ENCODE results near the gene HTR5A. TPM values are rescaled to one million over a fixed set of nuclear protein-coding genes. Genes with fewer than 3 reads are reported as not detected.
"Not testable (repeated sequence)": the region's sequence is repeated elsewhere in the genome, so short reads cannot be mapped to it uniquely, and the experiment has no call there.

Gene HTR5A
- not detected for total RNA-seq

DNA sequence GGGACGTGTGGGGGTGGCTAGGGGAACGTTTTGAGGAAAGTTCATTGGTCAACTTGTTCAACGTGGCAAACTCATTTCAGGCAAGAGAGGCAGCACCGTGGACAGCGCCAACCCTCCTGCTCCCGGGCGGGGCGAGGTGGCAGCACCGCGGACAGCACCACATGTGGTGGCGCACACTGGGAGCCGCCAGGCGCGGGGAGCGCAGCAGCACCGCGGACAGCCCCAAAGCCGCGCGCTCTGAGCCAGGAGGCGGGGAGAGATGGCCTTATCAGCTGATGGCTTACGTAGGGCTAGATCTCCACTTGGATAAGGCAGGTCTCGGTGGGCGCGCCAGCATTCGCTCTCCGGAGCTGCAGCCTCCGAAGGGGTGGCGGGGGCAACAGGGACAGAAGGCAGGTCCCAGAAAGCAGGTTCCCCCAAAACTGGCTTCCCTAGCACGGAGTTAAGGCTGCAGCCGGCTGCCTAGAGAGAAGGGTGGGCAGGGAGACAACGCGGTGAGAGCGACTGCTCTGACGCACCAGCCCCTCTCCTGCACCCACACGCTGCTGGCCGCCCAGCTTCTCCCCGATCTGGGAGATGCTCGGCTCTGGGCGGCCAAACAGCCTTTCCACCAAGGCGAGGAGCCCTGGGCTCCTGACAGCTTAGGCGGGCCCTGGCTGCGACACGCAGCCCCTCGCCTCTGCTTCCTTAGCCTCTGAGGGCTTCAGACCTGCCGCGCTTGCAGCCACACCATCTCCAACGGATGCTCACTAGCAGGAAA, at the start of gene HTR5A:
Gene HTR5A (plus strand): TSS at position 333 of the 760 bp plus-strand sequence. CDS start 576 bp downstream, outside the sequence.
- ChIA-PET POLR2A (no interaction called here), CTCF (no interaction called here)

DNA sequence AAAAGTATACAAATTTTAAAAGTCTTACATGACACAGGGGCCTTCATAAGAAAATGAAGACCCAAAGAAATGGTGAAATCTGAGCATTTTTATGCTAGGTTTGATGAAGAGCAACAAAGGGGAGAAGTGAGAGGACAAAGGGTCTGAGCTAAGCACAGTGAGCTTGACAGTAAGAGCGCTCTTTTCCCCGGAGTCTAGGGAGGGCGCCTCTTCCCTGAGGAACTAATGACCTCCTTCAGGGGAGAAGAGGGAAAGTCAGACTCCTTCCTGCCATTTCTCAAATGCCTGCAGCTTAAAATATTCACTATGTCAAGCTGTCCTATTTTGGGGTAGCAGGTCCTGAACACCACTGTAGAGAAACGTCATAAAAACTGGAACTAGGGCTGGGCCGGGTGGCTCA, 49.1 kb upstream of the HTR5A start:
- ChIA-PET POLR2A (no interaction called here), CTCF (no interaction called here)

DNA sequence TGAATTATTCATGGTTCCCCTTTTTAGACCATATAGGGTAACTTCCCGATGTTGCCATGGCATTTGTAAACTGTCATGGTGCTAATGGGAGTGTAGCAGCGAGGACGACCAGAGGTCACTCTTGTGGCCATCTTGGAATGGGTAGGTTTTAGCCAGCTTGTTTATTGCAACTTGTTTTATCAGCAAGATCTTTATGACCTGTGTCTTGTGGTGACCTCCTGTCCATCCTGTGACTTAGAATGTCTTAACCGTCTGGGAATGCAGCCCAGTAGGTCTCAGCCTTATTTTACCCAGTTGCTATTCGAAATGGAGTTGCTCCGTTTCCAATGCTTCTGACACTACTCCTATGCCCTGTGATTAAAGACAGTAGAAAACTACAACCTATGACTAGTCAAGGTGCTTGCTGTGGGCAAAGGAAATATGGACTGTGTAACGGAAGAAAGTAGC, 48.4 kb upstream of the HTR5A start:
- CTCF ChIA-PET = no interaction called here
- POLR2A ChIA-PET = no interaction called here

DNA sequence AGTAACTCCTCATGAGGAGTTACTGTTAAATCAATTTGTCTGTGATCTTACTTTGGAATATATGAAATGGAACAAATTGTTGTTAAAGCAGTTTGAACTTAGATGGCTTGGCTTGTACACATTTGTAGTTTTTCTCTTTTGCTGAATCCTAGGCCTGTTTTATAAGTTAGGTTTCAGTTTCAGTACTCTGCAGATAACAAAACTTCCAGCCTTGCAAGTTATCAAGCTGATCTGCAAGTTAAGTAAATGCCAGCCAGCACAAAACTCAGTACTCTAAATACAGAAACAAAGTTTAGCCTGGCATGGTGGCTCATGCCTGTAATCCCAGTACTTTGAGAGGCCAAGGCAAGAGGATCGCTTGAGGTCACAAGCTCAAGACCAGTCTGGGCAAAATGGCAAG, 42.2 kb upstream of the HTR5A start:
- ChIA-PET CTCF (no interaction called here), POLR2A (no interaction called here)

DNA sequence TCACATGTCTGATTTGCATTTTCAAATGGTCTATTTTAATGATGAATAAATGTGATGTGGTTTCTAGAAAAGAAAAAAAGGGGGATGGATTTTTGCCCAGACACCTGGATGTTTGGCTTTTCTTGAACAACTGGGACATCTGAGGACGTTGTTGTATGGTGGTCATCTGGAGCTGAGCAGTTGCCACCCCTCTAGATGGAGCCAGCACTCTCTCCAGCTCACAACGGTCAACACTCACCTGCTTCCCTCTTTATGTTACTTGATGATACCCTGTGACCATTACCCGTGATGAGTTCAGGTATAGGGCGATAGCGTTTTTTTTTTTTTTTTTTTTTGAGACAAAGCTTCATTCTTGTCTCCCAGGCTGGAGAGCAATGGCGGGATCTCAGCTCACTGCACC, 37.1 kb upstream of the HTR5A start:
- CTCF ChIA-PET = no interaction called here
- POLR2A ChIA-PET = no interaction called here

DNA sequence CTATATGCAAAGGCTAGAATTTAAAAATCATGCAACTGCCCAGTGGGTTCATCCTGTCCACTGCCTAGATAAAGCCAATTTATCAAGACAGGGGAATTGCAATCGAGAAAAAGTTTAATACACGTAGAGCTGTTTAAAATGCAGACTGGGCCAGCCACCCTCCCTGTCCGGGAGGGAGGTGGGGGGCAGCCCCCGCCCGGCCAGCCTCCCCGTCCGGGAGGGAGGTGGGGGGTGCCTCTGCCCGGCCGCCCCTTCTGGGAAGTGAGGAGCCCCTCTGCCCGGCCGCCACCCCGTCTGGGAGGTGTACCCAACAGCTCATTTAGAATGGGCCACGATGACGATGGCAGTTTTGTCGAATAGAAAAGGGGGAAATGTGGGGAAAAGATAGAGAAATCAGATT, 35.6 kb upstream of the HTR5A start:
- POLR2A ChIA-PET, CTCF ChIA-PET: not testable (repeated sequence)

DNA sequence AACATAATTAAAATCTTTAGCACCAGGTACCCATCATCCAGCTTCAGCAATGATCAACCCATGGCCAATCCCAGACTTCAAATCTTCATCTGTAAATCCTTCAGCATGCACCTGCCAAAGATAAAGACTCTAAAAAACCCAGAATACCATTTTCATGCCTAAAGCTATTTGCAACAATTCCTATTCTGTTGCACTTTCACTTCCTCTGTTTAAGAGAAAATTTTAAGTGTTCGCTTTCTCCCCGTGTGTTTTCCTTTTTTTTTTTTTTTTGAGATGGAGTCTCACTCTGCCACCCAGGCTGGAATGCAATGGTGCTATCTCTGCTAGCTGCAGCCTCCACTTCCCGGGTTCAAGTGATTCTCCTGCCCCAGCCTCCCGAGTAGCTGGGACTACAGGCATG, 31.8 kb upstream of the HTR5A start:
- ChIA-PET CTCF (interaction anchor here (0.7 kb wide), 1 partner anchor 307 kb away, joined by 4 read pairs; no protein-coding TSS in a partner anchor), POLR2A (no interaction called here)

DNA sequence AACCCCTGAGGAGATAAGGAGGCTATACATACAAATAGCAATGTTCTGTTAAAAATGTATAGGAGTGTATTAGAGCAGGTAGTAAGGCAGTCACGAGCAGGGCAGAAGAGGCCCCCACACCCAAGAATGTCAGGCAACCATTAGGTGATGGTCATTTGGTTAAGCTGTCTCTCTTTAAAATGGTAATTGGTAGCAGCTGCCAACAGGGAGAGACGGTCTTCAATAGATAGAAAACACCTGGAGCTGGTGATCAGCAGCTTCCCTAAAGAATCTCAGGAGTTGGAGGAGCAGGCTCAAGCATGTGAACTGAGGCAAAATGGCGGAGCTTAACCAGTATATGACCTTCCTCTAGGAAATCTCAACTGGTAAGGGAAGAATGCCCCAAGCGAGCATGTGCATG, 26.4 kb upstream of the HTR5A start:
- POLR2A ChIA-PET = no interaction called here
- CTCF ChIA-PET = no interaction called here

DNA sequence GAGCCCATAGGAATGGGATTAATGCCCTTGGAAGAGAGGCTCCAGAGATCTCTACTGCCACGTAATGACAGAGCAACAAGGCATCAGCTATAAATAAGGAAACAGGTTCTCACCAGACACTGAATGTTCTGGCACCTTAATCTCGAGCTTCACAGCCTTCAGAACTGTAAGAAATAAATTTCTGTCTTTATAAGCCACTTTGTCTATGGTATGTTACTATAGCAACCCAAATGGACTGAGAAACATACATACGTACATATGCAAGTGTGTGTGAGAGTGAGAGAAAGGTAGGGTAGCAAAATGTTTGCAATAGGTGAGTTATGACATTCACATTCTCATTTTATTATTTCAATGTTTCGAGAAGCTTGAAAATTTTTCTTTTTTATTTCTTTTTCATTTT, 22.1 kb upstream of the HTR5A start:
- POLR2A ChIA-PET = no interaction called here

DNA sequence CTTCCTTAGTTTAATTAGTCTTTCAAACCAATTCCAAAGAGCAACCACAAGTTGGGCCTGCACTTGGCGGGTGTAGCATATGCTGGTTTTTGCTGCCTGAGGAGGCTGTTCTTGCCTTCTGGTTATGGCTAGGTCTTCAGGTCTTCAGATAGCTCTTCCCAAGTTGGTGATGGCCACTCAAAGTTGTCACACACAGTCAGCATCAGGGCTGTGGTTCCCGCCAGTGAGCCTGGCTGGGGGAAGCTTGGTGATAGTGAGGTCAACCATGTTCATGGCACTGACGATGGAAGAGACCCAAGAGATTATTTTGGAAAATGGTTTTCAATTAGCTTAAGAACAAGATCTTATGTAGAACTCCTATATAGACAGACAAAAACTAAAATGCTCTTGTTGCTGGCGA, 18.8 kb upstream of the HTR5A start:
- ChIA-PET CTCF (no interaction called here), POLR2A (no interaction called here)

More for the DNA sequence above, 22.1 kb upstream of the HTR5A start:
- CTCF ChIA-PET = no interaction called here

DNA sequence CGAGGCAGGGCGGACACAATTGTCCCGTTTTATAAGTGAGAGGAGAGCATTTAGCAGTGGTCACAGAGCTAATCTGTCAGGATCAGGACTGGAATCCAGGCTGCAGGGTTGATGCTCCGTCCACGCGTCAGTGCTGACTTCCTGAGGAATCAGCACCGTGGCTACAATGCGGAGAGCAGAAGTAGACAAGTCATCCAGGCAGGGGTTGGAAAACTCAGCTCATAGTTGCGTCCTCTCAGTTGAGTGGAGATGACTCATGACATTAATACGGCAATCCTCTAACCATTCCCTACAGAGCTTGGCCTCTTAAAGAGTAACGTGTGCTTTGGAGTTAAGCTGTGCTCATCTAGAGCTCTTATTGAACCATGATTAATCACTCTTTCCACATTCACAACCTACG, 17.1 kb upstream of the HTR5A start:
- POLR2A ChIA-PET = no interaction called here
- CTCF ChIA-PET = no interaction called here

DNA sequence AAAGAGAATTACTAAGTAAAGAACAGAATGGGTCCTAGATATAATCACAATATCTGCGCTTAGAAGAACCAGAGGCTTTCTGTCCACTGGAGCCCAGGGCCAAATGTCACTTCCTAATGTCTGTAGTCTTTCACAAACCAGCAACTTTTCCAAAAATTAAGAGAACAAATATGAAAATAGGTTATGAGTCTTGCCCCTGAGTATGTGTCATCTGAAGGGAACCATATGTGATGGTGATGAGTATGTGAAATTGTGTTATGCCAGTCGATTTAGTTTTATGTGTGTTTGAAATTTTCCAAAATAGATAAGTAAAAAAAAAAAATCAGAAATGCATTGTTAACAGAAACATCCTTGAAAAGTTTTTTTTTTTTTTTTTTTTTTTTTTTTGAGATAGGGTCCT, 15.4 kb upstream of the HTR5A start:
- POLR2A ChIA-PET = no interaction called here
- CTCF ChIA-PET = no interaction called here

DNA sequence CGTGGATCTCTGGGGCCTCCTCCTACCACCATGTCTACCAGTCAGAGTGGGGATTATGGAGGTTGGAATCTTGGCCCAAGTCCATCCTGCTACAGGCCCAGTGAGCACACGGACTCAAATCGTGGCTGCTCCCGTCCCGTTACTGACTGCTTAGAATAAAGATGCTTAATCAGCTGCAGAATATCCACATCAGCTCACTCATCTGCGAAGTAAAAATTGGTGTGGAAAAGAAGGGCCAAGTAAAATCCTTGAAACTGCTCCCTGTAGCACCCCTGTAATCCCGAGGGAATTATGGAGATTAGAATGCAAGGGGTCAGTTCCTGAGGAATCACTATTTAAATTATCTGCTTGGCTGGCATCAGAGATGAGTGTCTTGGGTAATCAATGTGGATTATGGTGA, 13.0 kb upstream of the HTR5A start:
- POLR2A ChIA-PET = no interaction called here
- CTCF ChIA-PET = no interaction called here

DNA sequence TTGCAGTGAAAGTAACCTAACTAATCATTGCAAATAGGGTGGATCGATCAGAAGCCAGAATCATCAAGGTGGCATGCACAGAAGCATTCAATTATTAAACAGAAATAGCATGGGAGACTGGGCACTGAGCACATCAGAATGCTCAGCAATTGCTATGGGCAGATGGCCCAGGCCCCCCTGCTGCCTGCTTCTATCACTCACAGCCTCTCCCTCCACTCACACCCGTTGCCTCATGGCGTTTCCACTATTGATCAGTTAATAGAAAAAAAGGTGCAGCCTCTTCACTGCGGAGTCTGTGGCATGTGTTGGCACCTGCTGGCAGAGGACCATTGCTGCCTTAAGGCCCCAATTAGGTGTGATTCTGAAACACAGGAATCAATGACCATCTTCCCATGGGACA, 11.2 kb upstream of the HTR5A start:
- ChIA-PET POLR2A (no interaction called here), CTCF (no interaction called here)

DNA sequence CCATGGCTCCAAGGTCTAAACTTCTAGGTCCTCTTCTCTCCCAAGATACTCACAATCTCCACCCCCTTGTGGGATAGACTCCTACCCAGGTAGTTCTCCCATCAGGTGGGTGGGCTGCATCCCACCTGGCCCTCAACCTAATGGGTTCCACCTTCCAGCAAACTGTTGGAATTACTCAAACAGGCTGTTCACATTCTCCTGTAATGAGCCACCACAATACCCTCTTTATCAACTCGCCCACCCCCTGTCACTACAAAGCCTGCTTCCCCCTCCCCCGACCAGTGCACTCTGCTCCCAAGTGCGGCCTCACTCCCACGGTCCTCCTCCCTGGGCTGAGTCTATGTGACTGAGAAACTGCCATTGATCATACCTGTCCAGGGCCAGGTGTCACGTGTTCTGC, 10.4 kb upstream of the HTR5A start:
- ChIA-PET POLR2A (no interaction called here), CTCF (no interaction called here)

DNA sequence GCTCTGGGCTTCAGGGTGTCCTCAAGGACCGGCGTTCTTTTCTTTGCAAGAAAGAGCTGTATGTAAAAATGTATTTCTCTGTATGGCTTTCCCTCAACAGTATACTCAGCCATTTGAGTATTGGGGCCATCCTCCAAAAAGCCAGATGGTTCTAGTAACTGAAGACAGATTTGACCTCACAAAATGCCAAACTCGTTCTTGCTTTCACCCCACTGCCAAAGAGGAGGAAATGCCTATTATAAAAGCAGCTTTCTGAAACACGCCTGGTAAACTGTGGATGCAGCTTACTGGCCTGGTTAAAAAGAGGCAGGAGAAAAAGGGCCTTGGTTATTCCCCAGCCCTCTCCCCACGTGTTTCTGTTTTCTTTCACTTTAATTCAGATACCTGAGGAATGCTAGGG, 7.7 kb upstream of the HTR5A start:
- CTCF ChIA-PET = no interaction called here

DNA sequence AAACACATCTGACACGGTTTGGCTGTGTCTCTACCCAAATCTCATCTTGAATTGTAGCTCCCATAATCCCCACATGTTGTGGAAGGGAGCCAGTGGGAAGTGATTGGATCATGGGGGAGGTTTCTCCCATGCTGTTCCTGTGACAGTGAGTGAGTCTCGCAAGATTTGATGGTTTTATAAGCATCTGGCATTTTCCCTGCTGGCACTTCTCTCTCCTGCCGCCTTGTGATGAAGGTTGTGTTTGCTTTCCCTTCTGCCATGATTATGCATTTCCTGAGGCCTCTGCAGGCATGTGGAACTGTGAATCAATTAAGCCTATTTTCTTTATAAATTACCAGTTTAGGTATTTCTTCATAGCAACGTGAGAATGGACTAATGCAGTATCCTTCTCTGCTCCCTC, 5.9 kb upstream of the HTR5A start:
- CTCF ChIA-PET = no interaction called here
- POLR2A ChIA-PET = no interaction called here

More for the DNA sequence above, 7.7 kb upstream of the HTR5A start:
- POLR2A ChIA-PET = no interaction called here

DNA sequence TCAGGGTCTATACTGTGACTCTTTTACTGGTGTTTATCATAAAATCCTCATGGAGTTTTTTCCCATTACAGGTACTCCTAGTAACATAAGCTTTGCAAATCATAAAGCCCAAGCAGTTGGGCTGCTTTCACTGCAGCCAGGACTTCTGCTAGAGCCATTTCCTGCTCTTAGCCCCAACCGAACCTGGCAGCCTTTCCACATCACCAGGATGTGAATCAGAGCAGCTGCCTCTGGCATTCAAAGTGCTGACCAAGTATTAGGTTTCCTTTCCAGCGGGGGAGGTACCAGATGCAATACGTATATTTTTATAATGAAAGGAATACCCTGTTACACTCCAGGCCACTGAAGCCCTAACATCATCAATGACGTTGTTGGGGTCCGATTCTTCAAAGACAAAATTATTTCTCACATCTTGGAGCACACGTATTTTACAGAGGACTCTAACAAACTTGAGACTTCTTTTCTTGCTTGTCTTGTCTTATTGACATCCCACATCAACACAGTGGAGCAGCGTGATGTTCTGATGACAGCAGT, 3.6 kb upstream of the HTR5A start:
- ChIA-PET POLR2A (no interaction called here), CTCF (no interaction called here)

DNA sequence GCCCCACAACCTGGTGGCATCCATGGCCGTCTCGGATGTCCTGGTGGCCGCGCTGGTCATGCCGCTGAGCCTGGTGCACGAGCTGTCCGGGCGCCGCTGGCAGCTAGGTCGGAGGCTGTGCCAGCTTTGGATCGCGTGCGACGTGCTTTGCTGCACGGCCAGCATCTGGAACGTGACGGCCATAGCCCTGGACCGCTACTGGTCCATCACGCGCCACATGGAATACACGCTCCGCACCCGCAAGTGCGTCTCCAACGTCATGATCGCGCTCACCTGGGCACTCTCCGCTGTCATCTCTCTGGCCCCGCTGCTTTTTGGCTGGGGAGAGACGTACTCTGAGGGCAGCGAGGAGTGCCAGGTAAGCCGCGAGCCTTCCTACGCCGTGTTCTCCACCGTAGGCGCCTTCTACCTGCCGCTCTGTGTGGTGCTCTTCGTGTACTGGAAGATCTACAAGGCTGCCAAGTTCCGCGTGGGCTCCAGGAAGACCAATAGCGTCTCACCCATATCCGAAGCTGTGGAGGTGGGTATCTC, 1.1 kb downstream of the HTR5A start:
- CTCF ChIA-PET = no interaction called here
- POLR2A ChIA-PET = no interaction called here

DNA sequence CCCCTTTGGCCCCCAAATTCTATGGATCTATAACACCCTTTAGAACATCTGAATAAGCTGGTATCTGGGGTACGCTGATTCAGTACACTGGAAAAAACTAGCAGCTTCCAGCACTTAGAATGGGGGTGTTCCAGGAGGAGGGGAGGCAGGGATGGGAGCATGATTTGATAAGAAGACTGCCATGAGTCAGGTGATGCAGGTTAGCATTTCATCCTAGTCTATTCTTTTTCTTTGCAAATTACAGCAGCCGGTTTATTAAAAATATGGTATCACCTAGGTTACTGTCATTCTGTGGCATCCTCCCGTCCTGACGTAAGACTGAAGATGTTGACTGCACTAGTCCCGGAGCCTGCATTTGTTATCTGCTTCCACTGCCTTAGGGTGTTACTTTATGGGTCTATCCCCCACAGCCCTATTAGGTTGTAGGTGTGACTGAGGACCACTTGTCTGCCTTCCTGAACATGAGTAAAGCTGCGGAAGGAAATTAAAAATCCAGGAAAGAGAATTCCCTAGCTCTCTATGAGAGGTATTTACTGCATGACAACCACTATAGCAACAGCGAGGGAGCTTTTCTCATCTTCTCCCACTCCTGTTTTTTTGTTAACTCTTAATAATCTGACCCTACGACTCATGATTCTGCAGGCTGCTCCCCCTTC, 1.9 kb downstream of the HTR5A start:
- ChIA-PET CTCF (no interaction called here), POLR2A (no interaction called here)

DNA sequence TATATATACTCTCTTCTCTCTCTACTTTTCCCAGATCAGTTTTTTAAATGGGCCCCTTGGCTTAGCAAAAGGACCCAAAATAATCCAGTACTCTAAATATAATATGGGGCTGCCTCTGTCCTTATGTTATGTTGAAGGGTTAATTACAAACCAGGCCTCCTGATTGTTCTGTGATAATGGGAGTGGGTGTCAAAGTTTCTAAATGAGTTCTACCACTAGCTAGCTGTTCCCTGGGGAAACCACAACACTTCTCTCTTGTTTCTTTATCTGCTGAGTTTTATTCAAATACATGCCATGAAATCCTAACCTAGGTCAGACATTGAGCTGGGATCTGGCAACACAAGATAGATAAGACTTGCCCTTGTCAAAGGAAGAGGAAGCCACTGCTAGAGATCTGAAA, 3.8 kb downstream of the HTR5A start:
- ChIA-PET CTCF (no interaction called here), POLR2A (no interaction called here)

DNA sequence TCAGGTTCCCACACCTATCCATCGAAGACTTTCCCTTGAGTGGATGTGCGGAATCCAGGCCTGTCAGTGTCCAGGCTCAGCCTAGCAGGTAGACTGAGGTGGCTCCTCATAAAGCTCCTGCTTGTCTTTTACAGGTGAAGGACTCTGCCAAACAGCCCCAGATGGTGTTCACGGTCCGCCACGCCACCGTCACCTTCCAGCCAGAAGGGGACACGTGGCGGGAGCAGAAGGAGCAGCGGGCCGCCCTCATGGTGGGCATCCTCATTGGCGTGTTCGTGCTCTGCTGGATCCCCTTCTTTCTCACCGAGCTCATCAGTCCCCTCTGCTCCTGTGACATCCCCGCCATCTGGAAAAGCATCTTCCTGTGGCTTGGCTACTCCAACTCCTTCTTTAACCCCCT, 13.9 kb downstream of the HTR5A start:
- POLR2A ChIA-PET = no interaction called here
- CTCF ChIA-PET = no interaction called here
